Endothelial cell of umbilical vein (primary cell): ENCODE data around the gene ERMN. TPM values are rescaled to one million over a fixed set of nuclear protein-coding genes. Genes with fewer than 3 reads are reported as not detected.
A peak's percentile ranks its signal among the peaks of the same experiment; 100 is the strongest.

ENCODE experiments used
- BruUV-seq: library from RNA; stranded (reverse); fragments of 400-500 nt; replicated peaks from 2 replicates; lab custom pipeline; 2021; lab: Mats Ljungman, UMichigan
- CTCF ChIA-PET: fragments of 300-600, 350-600 bp; sonication (Branson Sonifier 250); formaldehyde crosslinking; loops from one replicate; lab custom pipeline; 2021; ENCODE audit warnings: antibody characterized with exemption, inconsistent platforms; lab: Charles Lee
- POLR2A ChIA-PET: fragments of 300-600, 350-600 bp; sonication (Branson Sonifier 250); formaldehyde crosslinking; loops from one replicate; lab custom pipeline; 2021; ENCODE audit warnings: antibody characterized with exemption, inconsistent platforms; lab: Charles Lee
- DNase-seq: peaks from one replicate; pipeline ENCODE4 v3.0.0-alpha.2; 2011; ENCODE audit warnings: low read depth, low spot score
- FAIRE-seq: peaks from 2 replicates; lab custom pipeline; 2011; peaks lifted over from hg19 to GRCh38; lab: Jason Lieb, UNC
- H2AFZ ChIP-seq: 2 replicates; pipeline ENCODE4 v1.6.0; 2012; ENCODE audit warnings: low read depth, low read length, control low read depth, inconsistent platforms
- H3K27ac ChIP-seq: 2 replicates; pipeline ENCODE4 v1.5.1; 2011; ENCODE audit warnings: low read depth, mild to moderate bottlenecking, control low read depth, low read length, moderate library complexity; ENCODE audit not compliant: insufficient read depth
- H3K27me3 ChIP-seq, 2 experiments: 2 replicates each; pipeline versions ENCODE4 v1.6.0 to v1.6.1; 2011; ENCODE audit warnings: low read length in 2 of 2, mixed read lengths in 1 of 2; ENCODE audit not compliant: control insufficient read depth in 2 of 2, insufficient read depth in 2 of 2
- H3K36me3 ChIP-seq, 2 experiments: 2 replicates in 1 of 2; 3 replicates in 1 of 2; pipeline ENCODE4 v1.5.1; 2011; ENCODE audit warnings: low read length in 2 of 2, mild to moderate bottlenecking in 1 of 2, moderate library complexity in 1 of 2; ENCODE audit not compliant: control insufficient read depth in 2 of 2, insufficient read depth in 2 of 2; ENCODE audit errors: extremely low read depth in 1 of 2
- H3K4me1 ChIP-seq: 3 replicates; pipeline ENCODE4 v1.5.1; 2011; ENCODE audit warnings: mild to moderate bottlenecking, low read length; ENCODE audit not compliant: control insufficient read depth, insufficient read depth; ENCODE audit errors: extremely low read depth
- H3K4me2 ChIP-seq: 2 replicates; pipeline ENCODE4 v1.6.1; 2011; ENCODE audit warnings: low read length, control low read depth, mixed read lengths; ENCODE audit not compliant: insufficient read depth
- H3K4me3 ChIP-seq, 3 experiments: fragments of 200-600 bp in 1 of 3; sonication (generic), shearing (Covaris generic) in 1 of 3; replicated peaks in 1 of 3; 2 replicates each; pipeline ENCODE4 v1.5.1; 2011 to 2016; ENCODE audit warnings: control low read depth in 3 of 3, low read length in 3 of 3, mild to moderate bottlenecking in 2 of 3, inconsistent platforms in 1 of 3, low read depth in 1 of 3, moderate library complexity in 1 of 3; ENCODE audit not compliant: insufficient read depth in 1 of 3
- H3K79me2 ChIP-seq: 2 replicates; pipeline ENCODE4 v1.6.0; 2012; ENCODE audit warnings: low read length, inconsistent platforms; ENCODE audit not compliant: control insufficient read depth, insufficient read depth
- H3K9ac ChIP-seq: replicated peaks from 2 replicates; pipeline ENCODE3; 2011; ENCODE audit warnings: low read length, control low read depth; ENCODE audit not compliant: insufficient read depth; ENCODE audit errors: extremely low read depth
- H3K9me1 ChIP-seq: replicated peaks from 3 replicates; pipeline ENCODE4 v1.6.0; 2011; ENCODE audit warnings: mild to moderate bottlenecking, low read length; ENCODE audit not compliant: control insufficient read depth, insufficient read depth; ENCODE audit errors: extremely low read depth
- H3K9me3 ChIP-seq: replicated peaks from 2 replicates; pipeline ENCODE4 v1.5.1; 2012; ENCODE audit warnings: low read length, inconsistent platforms; ENCODE audit not compliant: control insufficient read depth, insufficient read depth
- H4K20me1 ChIP-seq: replicated peaks from 2 replicates; pipeline ENCODE3; 2011; ENCODE audit warnings: mild to moderate bottlenecking, low read length; ENCODE audit not compliant: control insufficient read depth, insufficient read depth; ENCODE audit errors: extremely low read depth
- POLR2AphosphoS5 ChIP-seq: IDR thresholded peaks from 2 replicates; pipeline ENCODE4 v1.6.1; 2012; ENCODE audit warnings: low read depth, mild to moderate bottlenecking, control low read depth, low read length, moderate library complexity; ENCODE audit not compliant: insufficient read depth
- dilution Hi-C: fragments of 300-500 bp; cut with MboI; formaldehyde crosslinking; loops from one replicate; pipeline ENCODE4 v1.15.0; 2019; ENCODE audit warnings: low sequenced_read_pairs; ENCODE audit not compliant: extremely low pct_ligation_motif_present
- intact Hi-C: fragments of 100-400 bp; cut with micrococcal nuclease; formaldehyde crosslinking; loops from one replicate; pipeline ENCODE4 v1.10.0; 2022
- polyA plus RNA-seq, 4 experiments: library from polyadenylated mRNA; depleted of rRNA in 3 of 4; stranded (reverse) in 3 of 4; unstranded in 1 of 4; fragments of >200 nt; gene quantifications; 2 replicates each; pipeline versions ENCODE4 v1.2.1 to v1.2.3, GENCODE V29; 2011 to 2012; ENCODE audit warnings: missing spikeins in 1 of 4
- total RNA-seq: library from RNA; stranded (reverse); gene quantifications from 2 replicates; pipeline ENCODE4 v1.2.3, GENCODE V29; 2021
- TF ChIP-seq, protein P1 (sequence below): IDR thresholded peaks from 2 replicates; pipeline ENCODE4 v1.6.1; 2011; ENCODE audit not compliant: insufficient read depth, insufficient read length
- TF ChIP-seq, protein P2 (sequence below), 2 donors: IDR thresholded peaks; 1 replicate in 1 of 2; 2 replicates in 1 of 2; pipeline ENCODE4 v1.5.1; 2011; ENCODE audit warnings: low read length in 2 of 2, mild to moderate bottlenecking in 2 of 2, moderate library complexity in 2 of 2, control low read depth in 1 of 2, inconsistent platforms in 1 of 2, low read depth in 1 of 2; ENCODE audit not compliant: insufficient read depth in 1 of 2; ENCODE audit errors: extremely low read depth in 1 of 2

ERMN gene
- total and polyA plus RNA-seq, 2 donors (not counting 3 experiments of a cell fraction or from before 2014, with no cell fraction given): not detected

GRCh38 chr2:157336137-157337010, 10.8 kb upstream of the ERMN start:
- intact Hi-C loops: loop anchor here (1.0 kb wide), 1 partner anchor 34 kb away; no protein-coding TSS in a partner anchor
- no peak overlapping the region for H3K27ac ChIP-seq
- ChIA-PET CTCF (interaction anchor here (0.5 to 15.2 kb wide), 33 partner anchors 10 to 1973 kb away, joined by 3 to 249 read pairs (median 5); partner anchors contain the start of gene ERMN), POLR2A (no interaction called here)
- no peak overlapping the region for H3K4me2 ChIP-seq
- H3K9ac ChIP-seq: no peak overlapping the region
- H3K27me3 ChIP-seq: no peaks in the 10 kb centered on the region
- FAIRE-seq: peak; percentile 75
- peak; percentile 31 for DNase-seq
- H3K4me3 ChIP-seq: no peak overlapping the region
- no peaks in the 10 kb centered on the region for H4K20me1 ChIP-seq
- BruUV-seq: no TSS peak
- no peaks in the 10 kb centered on the region for H3K9me1 ChIP-seq
- no peaks in the 10 kb centered on the region for H3K36me3 ChIP-seq
- dilution Hi-C loops: no loop called here
- TF ChIP-seq, protein P1, sequence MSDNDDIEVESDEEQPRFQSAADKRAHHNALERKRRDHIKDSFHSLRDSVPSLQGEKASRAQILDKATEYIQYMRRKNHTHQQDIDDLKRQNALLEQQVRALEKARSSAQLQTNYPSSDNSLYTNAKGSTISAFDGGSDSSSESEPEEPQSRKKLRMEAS: no peak
- TF ChIP-seq POLR2AphosphoS5: no peak
- TF ChIP-seq, protein P2, sequence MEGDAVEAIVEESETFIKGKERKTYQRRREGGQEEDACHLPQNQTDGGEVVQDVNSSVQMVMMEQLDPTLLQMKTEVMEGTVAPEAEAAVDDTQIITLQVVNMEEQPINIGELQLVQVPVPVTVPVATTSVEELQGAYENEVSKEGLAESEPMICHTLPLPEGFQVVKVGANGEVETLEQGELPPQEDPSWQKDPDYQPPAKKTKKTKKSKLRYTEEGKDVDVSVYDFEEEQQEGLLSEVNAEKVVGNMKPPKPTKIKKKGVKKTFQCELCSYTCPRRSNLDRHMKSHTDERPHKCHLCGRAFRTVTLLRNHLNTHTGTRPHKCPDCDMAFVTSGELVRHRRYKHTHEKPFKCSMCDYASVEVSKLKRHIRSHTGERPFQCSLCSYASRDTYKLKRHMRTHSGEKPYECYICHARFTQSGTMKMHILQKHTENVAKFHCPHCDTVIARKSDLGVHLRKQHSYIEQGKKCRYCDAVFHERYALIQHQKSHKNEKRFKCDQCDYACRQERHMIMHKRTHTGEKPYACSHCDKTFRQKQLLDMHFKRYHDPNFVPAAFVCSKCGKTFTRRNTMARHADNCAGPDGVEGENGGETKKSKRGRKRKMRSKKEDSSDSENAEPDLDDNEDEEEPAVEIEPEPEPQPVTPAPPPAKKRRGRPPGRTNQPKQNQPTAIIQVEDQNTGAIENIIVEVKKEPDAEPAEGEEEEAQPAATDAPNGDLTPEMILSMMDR (IDR thresholded peaks at IDR 0.05; ENCODE audit: extremely low read depth in 1 of 2, insufficient read depth in 1 of 2, low read depth in 1 of 2, low read length in 2 of 2): peak; percentile 53 to 74
- H3K79me2 ChIP-seq: no peaks in the 10 kb centered on the region
- no peak overlapping the region for H2AFZ ChIP-seq
- H3K4me1 ChIP-seq: no peaks in the 10 kb centered on the region
- H3K9me3 ChIP-seq: no peaks in the 10 kb centered on the region
